ENCODE results near the gene TAP2. TPM values are rescaled to one million over a fixed set of nuclear protein-coding genes. Genes with fewer than 3 reads are reported as not detected.

TAP2 gene
- total and polyA plus RNA-seq, 2 of the 13 experiments (the other 11 are each of a cell fraction or from before 2014, with no cell fraction given) = 10.3 to 17.6 TPM

GRCh38 chr6:32814145-32814544 is 24.4 kb downstream of the TAP2 start:
- ATAC-seq = no peak
- H3K4me1 ChIP-seq (ENCODE audit: insufficient read depth, low read length) = no peaks in the 10 kb centered on the region
- intact Hi-C loops (cut with micrococcal nuclease; ENCODE audit: unreplicated experiment) (no loop called here), in situ Hi-C loops (cut with HindIII; ENCODE audit: extremely low pct_ligation_motif_present, low pct_unique_long_range_greater_than_20kb) (no loop called here)
- no peaks in the 10 kb centered on the region for H3K9me3 ChIP-seq (ENCODE audit: low read length)
- no peak overlapping the region for H3K9ac ChIP-seq (ENCODE audit: insufficient read depth, low read depth, low read length)
- WGBS (ENCODE audit: low lambda C conversion rate) = 30% methylated on average over 2 of the region's 2 CpGs
- ChIA-PET CTCF (ENCODE audit: low intra/inter-chr PET ratio, low total read pairs) (no interaction called here), POLR2A (no interaction called here)
- no peak overlapping the region for H3K27ac ChIP-seq (ENCODE audit: extremely low read length, insufficient read depth, low read length)
- H3K27me3 ChIP-seq (ENCODE audit: control insufficient read depth in 1 of 2, insufficient read depth in 2 of 2, low read length in 2 of 2) = peaks cover 0 to 24% of the 10 kb centered on the region in 2 experiments; a peak in 2 of 5 replicates
- no peak for FAIRE-seq
- no peak overlapping the region for H2AFZ ChIP-seq (ENCODE audit: low read length)
- TF ChIP-seq ZNF10 (CRISPR knock-in tag; IDR thresholded peaks at IDR 0.05; ENCODE audit: borderline replicate concordance, low read depth) = no peak
- no peak for TF ChIP-seq PHF21A (CRISPR knock-in tag; IDR thresholded peaks at IDR 0.05)
- TF ChIP-seq ERF (CRISPR knock-in tag; IDR thresholded peaks at IDR 0.05) = no peak
- TF ChIP-seq ZNF34 (CRISPR knock-in tag; IDR thresholded peaks at IDR 0.05; ENCODE audit: borderline replicate concordance) = no peak
- no peak for TF ChIP-seq YEATS4 (CRISPR knock-in tag; IDR thresholded peaks at IDR 0.05; ENCODE audit: borderline replicate concordance)
- no peak for TF ChIP-seq MXD4 (CRISPR knock-in tag; IDR thresholded peaks at IDR 0.05)
- TF ChIP-seq ZNF724P (CRISPR knock-in tag; IDR thresholded peaks at IDR 0.05; ENCODE audit: borderline replicate concordance) = no peak
- H3K4me2 ChIP-seq (ENCODE audit: low read depth, low read length) = no peak overlapping the region
- H3K36me3 ChIP-seq (replicated peaks in 1 of 2; ENCODE audit: control insufficient read depth in 1 of 2, insufficient read depth in 2 of 2, low read length in 2 of 2) = no peaks in the 10 kb centered on the region
- no peaks in the 10 kb centered on the region for H3K79me2 ChIP-seq (ENCODE audit: insufficient read depth, low read length)
- no peak overlapping the region for H3K4me3 ChIP-seq (replicated peaks in 1 of 3; ENCODE audit: insufficient read depth in 1 of 3, low read depth in 2 of 3, low read length in 3 of 3)
- no TSS peak for BruUV-seq (replicated peaks)
- DNase-seq (ENCODE audit: low spot score) = no peak
- H4K20me1 ChIP-seq (ENCODE audit: insufficient read depth, low read length) = no peaks in the 10 kb centered on the region

GRCh38 chr6:32809171-32809570 is 29.4 kb downstream of the TAP2 start:
- ChIA-PET POLR2A (no interaction called here), CTCF (ENCODE audit: low intra/inter-chr PET ratio, low total read pairs) (no interaction called here)
- H3K9ac ChIP-seq (ENCODE audit: insufficient read depth, low read depth, low read length) = no peak overlapping the region
- no peak overlapping the region for H3K4me3 ChIP-seq (replicated peaks in 1 of 3; ENCODE audit: insufficient read depth in 1 of 3, low read depth in 2 of 3, low read length in 3 of 3)
- H3K4me2 ChIP-seq (ENCODE audit: low read depth, low read length) = no peak overlapping the region
- no peaks in the 10 kb centered on the region for H3K9me3 ChIP-seq (ENCODE audit: low read length)
- 0% methylated on average over 1 of the region's 1 CpG for WGBS (ENCODE audit: low lambda C conversion rate)
- no peaks in the 10 kb centered on the region for H3K36me3 ChIP-seq (replicated peaks in 1 of 2; ENCODE audit: control insufficient read depth in 1 of 2, insufficient read depth in 2 of 2, low read length in 2 of 2)
- H3K4me1 ChIP-seq (ENCODE audit: insufficient read depth, low read length) = no peaks in the 10 kb centered on the region
- FAIRE-seq (no peak), DNase-seq (ENCODE audit: low spot score) (no peak), ATAC-seq (no peak)
- in situ Hi-C loops (cut with HindIII; ENCODE audit: extremely low pct_ligation_motif_present, low pct_unique_long_range_greater_than_20kb) = no loop called here
- H3K27ac ChIP-seq (ENCODE audit: extremely low read length, insufficient read depth, low read length) = no peak overlapping the region
- intact Hi-C loops (cut with micrococcal nuclease; ENCODE audit: unreplicated experiment) = no loop called here
- peaks cover 1 to 14% of the 10 kb centered on the region in 2 experiments; a peak in 2 of 5 replicates for H3K27me3 ChIP-seq (ENCODE audit: control insufficient read depth in 1 of 2, insufficient read depth in 2 of 2, low read length in 2 of 2)
- H2AFZ ChIP-seq (ENCODE audit: low read length) = no peak overlapping the region
- no peaks in the 10 kb centered on the region for H3K79me2 ChIP-seq (ENCODE audit: insufficient read depth, low read length)
- no peaks in the 10 kb centered on the region for H4K20me1 ChIP-seq (ENCODE audit: insufficient read depth, low read length)
- no TSS peak for BruUV-seq (replicated peaks)
- TF ChIP-seq ZNF253 (CRISPR knock-in tag; IDR thresholded peaks at IDR 0.05; ENCODE audit: borderline replicate concordance) (no peak), ATF6 (CRISPR knock-in tag; conservative IDR thresholded peaks at IDR 0.05) (no peak), ZNF224 (CRISPR knock-in tag; IDR thresholded peaks at IDR 0.05) (no peak), NFE2L1 (CRISPR knock-in tag; IDR thresholded peaks at IDR 0.05; ENCODE audit: borderline replicate concordance) (no peak), ZFP90 (CRISPR knock-in tag; IDR thresholded peaks at IDR 0.05; ENCODE audit: borderline replicate concordance) (no peak), ASH2L (IDR thresholded peaks at IDR 0.05; ENCODE audit: insufficient read length, low read depth, low read length) (no peak), SALL2 (CRISPR knock-in tag; IDR thresholded peaks at IDR 0.05) (no peak), PAWR (CRISPR knock-in tag; IDR thresholded peaks at IDR 0.05; ENCODE audit: borderline replicate concordance) (no peak), ZBTB1 (CRISPR knock-in tag; IDR thresholded peaks at IDR 0.05; ENCODE audit: borderline replicate concordance) (no peak), PBX2 (CRISPR knock-in tag; IDR thresholded peaks at IDR 0.05) (no peak), ZNF879 (CRISPR knock-in tag; IDR thresholded peaks at IDR 0.05) (no peak)
